HEK293 (cell line): Measurements from ENCODE around the gene TUNAR.
A peak's percentile ranks its signal among the peaks of the same experiment; 100 is the strongest.

ENCODE experiments used
- CTCF ChIA-PET: fragments of 350-600 bp; formaldehyde crosslinking; extraction: SDS; loops from one replicate; lab custom pipeline; 2021; ENCODE audit warnings: antibody characterized with exemption; lab: Yijun Ruan, JAX
- POLR2A ChIA-PET: fragments of 300-600 bp; formaldehyde crosslinking; extraction: SDS; loops from one replicate; lab custom pipeline; 2020; ENCODE audit warnings: antibody characterized with exemption, inconsistent platforms; lab: Yijun Ruan, JAX
- H3K27ac ChIP-seq: fragments of 200-500 bp; sonication (Bioruptor generic); 2 replicates; pipeline ENCODE4 v1.5.1; 2014; ENCODE audit warnings: low read depth, low read length, control low read depth, inconsistent platforms; ENCODE audit errors: extremely low read depth
- H3K36me3 ChIP-seq, 2 experiments: fragments of 200-500 bp in 1 of 2; sonication (Bioruptor generic) in 1 of 2; 1 replicate in 1 of 2; 2 replicates in 1 of 2; pipeline ENCODE4 v1.5.1; 2014 to 2017; ENCODE audit warnings: inconsistent platforms in 2 of 2, low read length in 2 of 2; ENCODE audit not compliant: control insufficient read depth in 2 of 2, insufficient read depth in 1 of 2
- H3K4me1 ChIP-seq: fragments of 200-500 bp; sonication (Bioruptor generic); 2 replicates; pipeline ENCODE4 v1.5.1; 2014; ENCODE audit warnings: mild to moderate bottlenecking, low read length, inconsistent platforms; ENCODE audit not compliant: control insufficient read depth, insufficient read depth
- H3K4me3 ChIP-seq: 2 replicates; pipeline ENCODE4 v1.5.1; 2011; ENCODE audit warnings: low read depth, mild to moderate bottlenecking, control low read depth, low read length, moderate library complexity
- H3K9me3 ChIP-seq: fragments of 200-500 bp; sonication (Bioruptor generic); 2 replicates; pipeline ENCODE4 v1.5.1; 2014; ENCODE audit warnings: low read depth, low read length, inconsistent platforms; ENCODE audit not compliant: control insufficient read depth, insufficient read depth
- FEZF1 ChIP-seq: fragments of 450-650 bp; formaldehyde crosslinking; IDR thresholded peaks from 2 replicates; pipeline ENCODE4 v1.5.1; 2016; ENCODE audit warnings: missing biosample characterization, missing genetic modification characterization
- GLI2 ChIP-seq: fragments of 450-650 bp; formaldehyde crosslinking; IDR thresholded peaks from 2 replicates; pipeline ENCODE4; 2017; ENCODE audit warnings: missing biosample characterization, missing genetic modification characterization, low read depth, borderline replicate concordance
- GLIS1 ChIP-seq: fragments of 450-650 bp; formaldehyde crosslinking; IDR thresholded peaks from 2 replicates; pipeline ENCODE4 v1.5.1; 2016; ENCODE audit warnings: missing biosample characterization, missing genetic modification characterization
- INSM2 ChIP-seq: fragments of 450-650 bp; formaldehyde crosslinking; IDR thresholded peaks from 2 replicates; pipeline ENCODE4 v1.5.1; 2016; ENCODE audit warnings: missing biosample characterization, missing genetic modification characterization
- KLF16 ChIP-seq: fragments of 450-650 bp; formaldehyde crosslinking; IDR thresholded peaks from 2 replicates; pipeline ENCODE4 v1.5.1; 2017; ENCODE audit warnings: missing biosample characterization, missing genetic modification characterization
- REST ChIP-seq: fragments of 450-650 bp; formaldehyde crosslinking; IDR thresholded peaks from 2 replicates; pipeline ENCODE4 v1.5.1; 2016; ENCODE audit warnings: missing biosample characterization, missing genetic modification characterization
- ZFP69B ChIP-seq: fragments of 450-650 bp; formaldehyde crosslinking; IDR thresholded peaks from 2 replicates; pipeline ENCODE4 v1.5.1; 2016; ENCODE audit warnings: missing biosample characterization, missing genetic modification characterization
- ZNF112 ChIP-seq: fragments of 450-650 bp; formaldehyde crosslinking; IDR thresholded peaks from 2 replicates; pipeline ENCODE4 v1.5.0; 2017; ENCODE audit warnings: missing biosample characterization, missing genetic modification characterization
- ZNF121 ChIP-seq: fragments of 450-650 bp; formaldehyde crosslinking; IDR thresholded peaks from 2 replicates; pipeline ENCODE4 v1.5.1; 2016; ENCODE audit warnings: missing biosample characterization, missing genetic modification characterization
- ZNF19 ChIP-seq: fragments of 450-650 bp; formaldehyde crosslinking; IDR thresholded peaks from 2 replicates; pipeline ENCODE4; 2016; ENCODE audit warnings: missing biosample characterization, missing genetic modification characterization, low read depth
- ZNF26 ChIP-seq: fragments of 450-650 bp; formaldehyde crosslinking; IDR thresholded peaks from 2 replicates; pipeline ENCODE4 v1.5.1; 2016; ENCODE audit warnings: missing biosample characterization, missing genetic modification characterization
- ZNF335 ChIP-seq: fragments of 450-650 bp; formaldehyde crosslinking; conservative IDR thresholded peaks from 2 replicates; pipeline ENCODE4 v1.5.1; 2016; ENCODE audit warnings: missing biosample characterization, missing genetic modification characterization
- ZNF426 ChIP-seq: fragments of 450-650 bp; formaldehyde crosslinking; IDR thresholded peaks from 2 replicates; pipeline ENCODE4 v1.5.1; 2017; ENCODE audit warnings: missing biosample characterization, missing genetic modification characterization, mild to moderate bottlenecking, inconsistent platforms, moderate library complexity
- ZNF433 ChIP-seq: fragments of 450-650 bp; formaldehyde crosslinking; IDR thresholded peaks from 2 replicates; pipeline ENCODE4 v1.5.1; 2016; ENCODE audit warnings: missing biosample characterization, missing genetic modification characterization, low read depth
- ZNF501 ChIP-seq: fragments of 450-650 bp; formaldehyde crosslinking; IDR thresholded peaks from 2 replicates; pipeline ENCODE4 v1.5.1; 2016; ENCODE audit warnings: missing biosample characterization, missing genetic modification characterization
- ZNF514 ChIP-seq: fragments of 450-650 bp; formaldehyde crosslinking; IDR thresholded peaks from 2 replicates; pipeline ENCODE4 v1.5.1; 2016; ENCODE audit warnings: missing biosample characterization, missing genetic modification characterization
- ZNF529 ChIP-seq: fragments of 450-650 bp; formaldehyde crosslinking; IDR thresholded peaks from 2 replicates; pipeline ENCODE4 v1.5.1; 2017; ENCODE audit warnings: missing genetic modification characterization, missing biosample characterization; ENCODE audit not compliant: insufficient replicate concordance
- ZNF580 ChIP-seq: fragments of 450-650 bp; formaldehyde crosslinking; IDR thresholded peaks from 2 replicates; pipeline ENCODE4 v1.5.1; 2016; ENCODE audit warnings: missing biosample characterization, missing genetic modification characterization
- ZNF629 ChIP-seq: fragments of 450-650 bp; formaldehyde crosslinking; IDR thresholded peaks from 2 replicates; pipeline ENCODE4 v1.5.1; 2017; ENCODE audit warnings: missing biosample characterization, missing genetic modification characterization
- ZNF658 ChIP-seq: fragments of 450-650 bp; formaldehyde crosslinking; IDR thresholded peaks from 2 replicates; pipeline ENCODE4; 2016; ENCODE audit warnings: missing biosample characterization, missing genetic modification characterization
- ZNF707 ChIP-seq: fragments of 450-650 bp; formaldehyde crosslinking; IDR thresholded peaks from 2 replicates; pipeline ENCODE4 v1.5.1; 2016; ENCODE audit warnings: missing biosample characterization, missing genetic modification characterization
- ZNF76 ChIP-seq: fragments of 450-650 bp; formaldehyde crosslinking; IDR thresholded peaks from 2 replicates; pipeline ENCODE4; 2016; ENCODE audit warnings: low read depth, missing biosample characterization, missing genetic modification characterization, borderline replicate concordance
- ZNF776 ChIP-seq: fragments of 450-650 bp; formaldehyde crosslinking; IDR thresholded peaks from 2 replicates; pipeline ENCODE4 v1.5.0; 2017; ENCODE audit warnings: missing biosample characterization, missing genetic modification characterization, borderline replicate concordance

The TUNAR gene

GRCh38 chr14:95928751-95929150 lies 52.1 kb downstream of the TUNAR start (continued):
- no peak for TF ChIP-seq ZNF19 (tag by site-specific recombination)
- no peak for TF ChIP-seq ZNF112 (tag by site-specific recombination)

GRCh38 chr14:95931384-95931783 lies 54.8 kb downstream of the TUNAR start:
- CTCF ChIA-PET: no interaction called here
- H3K36me3 ChIP-seq: no peaks in the 10 kb centered on the region
- H3K4me3 ChIP-seq: no peak overlapping the region
- no peak overlapping the region for H3K27ac ChIP-seq
- TF ChIP-seq ZNF629 (tag by site-specific recombination): no peak
- TF ChIP-seq GLIS1 (tag by site-specific recombination): no peak
- no peak for TF ChIP-seq ZNF501 (tag by site-specific recombination)
- TF ChIP-seq ZNF514: no peak
- TF ChIP-seq INSM2: no peak
- no peak for TF ChIP-seq ZNF529 (tag by site-specific recombination)
- TF ChIP-seq ZNF433 (tag by site-specific recombination): no peak
- TF ChIP-seq ZNF76 (tag by site-specific recombination): no peak
- no peak for TF ChIP-seq ZNF776 (tag by site-specific recombination)
- no peak for TF ChIP-seq ZNF658 (tag by site-specific recombination)
- TF ChIP-seq ZNF580 (tag by site-specific recombination): no peak
- TF ChIP-seq ZNF26 (tag by site-specific recombination): no peak
- no peak for TF ChIP-seq ZNF707 (tag by site-specific recombination)
- TF ChIP-seq KLF16 (tag by site-specific recombination): no peak
- TF ChIP-seq ZNF121 (tag by site-specific recombination): no peak
- TF ChIP-seq ZNF426 (tag by site-specific recombination): no peak
- no peak for TF ChIP-seq FEZF1 (tag by site-specific recombination)
- TF ChIP-seq GLI2 (tag by site-specific recombination): no peak
- POLR2A ChIA-PET: no interaction called here
- H3K4me1 ChIP-seq: no peaks in the 10 kb centered on the region
- no peaks in the 10 kb centered on the region for H3K9me3 ChIP-seq

GRCh38 chr14:95935228-95935822 lies 58.7 kb downstream of the TUNAR start:
- Histone ChIP-seq H3K36me3 (no peaks in the 10 kb centered on the region), H3K4me3 (no peak overlapping the region), H3K4me1 (no peaks in the 10 kb centered on the region), H3K9me3 (no peaks in the 10 kb centered on the region), H3K27ac (no peak overlapping the region)
- CTCF ChIA-PET: interaction anchor here (0.5 to 0.8 kb wide), 2 partner anchors 19 to 141 kb away, joined by 3 to 4 read pairs; no protein-coding TSS in a partner anchor
- POLR2A ChIA-PET: no interaction called here
- TF ChIP-seq REST (tag by site-specific recombination) (peak; percentile 94), ZNF335 (tag by site-specific recombination) (no peak), ZFP69B (tag by site-specific recombination) (no peak)
